Lung (tissue), 12 donors: Measurements from ENCODE around the gene CEP43. TPM values are rescaled to one million over a fixed set of nuclear protein-coding genes. Genes with fewer than 3 reads are reported as not detected.
A peak's percentile ranks its signal among the peaks of the same experiment; 100 is the strongest.

Experiments
- ATAC-seq: fragments of 200-7000 bp; cut with Tn5 transposase; one replicate; pipeline ENCODE4 v1.9.1; 2020; ENCODE audit warnings: moderate number of reproducible peaks; ENCODE audit not compliant: insufficient read depth, low FRiP score
- DNase-seq, 3 donors: peaks; one replicate each; pipeline ENCODE4 v3.0.0-alpha.2; 2013 to 2017
- H3K27ac ChIP-seq, 2 donors: one replicate each; pipeline ENCODE4 v1.5.1; 2013; ENCODE audit warnings: mild to moderate bottlenecking in 2 of 2, moderate library complexity in 2 of 2, control low read depth in 1 of 2, inconsistent platforms in 1 of 2, low read depth in 1 of 2, low read length in 1 of 2
- H3K27me3 ChIP-seq, 3 donors: one replicate each; pipeline ENCODE4 v1.5.1; 2013; ENCODE audit warnings: low read length in 2 of 3; ENCODE audit not compliant: control insufficient read depth in 3 of 3, insufficient read depth in 3 of 3
- H3K36me3 ChIP-seq, 4 donors: one replicate each; pipeline ENCODE4 v1.5.1; 2013; ENCODE audit warnings: low read length in 4 of 4, mild to moderate bottlenecking in 1 of 4, moderate library complexity in 1 of 4; ENCODE audit not compliant: control insufficient read depth in 4 of 4, insufficient read depth in 4 of 4
- H3K4me1 ChIP-seq, 5 donors: one replicate each; pipeline ENCODE4 v1.5.1; 2013; ENCODE audit warnings: low read length in 5 of 5, mild to moderate bottlenecking in 2 of 5, moderate library complexity in 1 of 5; ENCODE audit not compliant: control insufficient read depth in 5 of 5, insufficient read depth in 5 of 5
- H3K4me3 ChIP-seq: one replicate; pipeline ENCODE4 v1.5.1; 2013; ENCODE audit warnings: mild to moderate bottlenecking, control low read depth, moderate library complexity
- H3K9ac ChIP-seq, 2 donors: one replicate each; pipeline ENCODE4 v1.5.1; 2013; ENCODE audit warnings: low read length in 2 of 2, control low read depth in 1 of 2; ENCODE audit not compliant: insufficient read depth in 1 of 2
- H3K9me3 ChIP-seq, 4 donors: one replicate each; pipeline ENCODE4 v1.5.1; 2013; ENCODE audit warnings: low read length in 3 of 4, mild to moderate bottlenecking in 1 of 4, moderate library complexity in 1 of 4; ENCODE audit not compliant: control insufficient read depth in 4 of 4, insufficient read depth in 3 of 4
- WGBS, 2 donors: extraction: QIAGEN DNeasy Blood & Tissue Kit; methylation state at CpG; one replicate each; pipeline ENCODE4 v1.1.7; 2013; 5-methylcytosine and 5-hydroxymethylcytosine counted together
- polyA plus RNA-seq, 2 donors: library from polyadenylated mRNA; stranded (reverse); fragments of 200-250 nt; gene quantifications; one replicate each; pipeline ENCODE4 v1.2.1, GENCODE V29; 2013
- total RNA-seq, 2 donors: library from RNA; depleted of rRNA in 1 of 2; stranded (reverse); fragments of >200 nt in 1 of 2; gene quantifications; one replicate each; pipeline ENCODE4 v1.2.1, GENCODE V29; 2014 to 2021
- TF ChIP-seq, protein P1 (sequence below): IDR thresholded peaks from 2 replicates; pipeline ENCODE4 v1.5.1; 2012; ENCODE audit warnings: mild to moderate bottlenecking; ENCODE audit errors: control extremely low read depth, extremely low read depth
- donor health status: control.
- donor health status: control.
- donor health status: Bipolar disorder and iron deficiency.
- donor health status: healthy.
- donor health status: DM: yes; HTN: yes; CAD: no.

The CEP43 gene
- total and polyA plus RNA-seq, 4 donors: 6.6 to 43.2 (median 10.3) TPM

GRCh38 chr6:166987930-166988329, 11.3 kb upstream of the CEP43 start:
- Histone ChIP-seq H3K9me3 (no peaks in the 10 kb centered on the region), H3K4me3 (no peak overlapping the region), H3K27ac (no peak overlapping the region), H3K4me1 (no peaks in the 10 kb centered on the region), H3K36me3 (no peaks in the 10 kb centered on the region), H3K9ac (no peak overlapping the region), H3K27me3 (no peaks in the 10 kb centered on the region)
- ATAC-seq: no peak
- TF ChIP-seq, protein P1, sequence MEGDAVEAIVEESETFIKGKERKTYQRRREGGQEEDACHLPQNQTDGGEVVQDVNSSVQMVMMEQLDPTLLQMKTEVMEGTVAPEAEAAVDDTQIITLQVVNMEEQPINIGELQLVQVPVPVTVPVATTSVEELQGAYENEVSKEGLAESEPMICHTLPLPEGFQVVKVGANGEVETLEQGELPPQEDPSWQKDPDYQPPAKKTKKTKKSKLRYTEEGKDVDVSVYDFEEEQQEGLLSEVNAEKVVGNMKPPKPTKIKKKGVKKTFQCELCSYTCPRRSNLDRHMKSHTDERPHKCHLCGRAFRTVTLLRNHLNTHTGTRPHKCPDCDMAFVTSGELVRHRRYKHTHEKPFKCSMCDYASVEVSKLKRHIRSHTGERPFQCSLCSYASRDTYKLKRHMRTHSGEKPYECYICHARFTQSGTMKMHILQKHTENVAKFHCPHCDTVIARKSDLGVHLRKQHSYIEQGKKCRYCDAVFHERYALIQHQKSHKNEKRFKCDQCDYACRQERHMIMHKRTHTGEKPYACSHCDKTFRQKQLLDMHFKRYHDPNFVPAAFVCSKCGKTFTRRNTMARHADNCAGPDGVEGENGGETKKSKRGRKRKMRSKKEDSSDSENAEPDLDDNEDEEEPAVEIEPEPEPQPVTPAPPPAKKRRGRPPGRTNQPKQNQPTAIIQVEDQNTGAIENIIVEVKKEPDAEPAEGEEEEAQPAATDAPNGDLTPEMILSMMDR: no peak
- DNase-seq: no peak
- WGBS, 2 donors: 86 to 87% methylated on average over 3 of the region's 3 CpGs

- DNase-seq (no peak), ATAC-seq (no peak)
- H3K27me3 ChIP-seq: no peaks in the 10 kb centered on the region
- WGBS, 2 donors: 86 to 87% methylated on average over 3 of the region's 3 CpGs
- no peaks in the 10 kb centered on the region for H3K36me3 ChIP-seq
- TF ChIP-seq, protein P1: no peak
- no peak overlapping the region for H3K4me3 ChIP-seq
- no peak overlapping the region for H3K27ac ChIP-seq
- no peaks in the 10 kb centered on the region for H3K4me1 ChIP-seq
- H3K9ac ChIP-seq: no peak overlapping the region
- no peaks in the 10 kb centered on the region for H3K9me3 ChIP-seq
Observed at GRCh38 chr6:166988674-166989201, 10.5 kb upstream of the CEP43 start.

DNA sequence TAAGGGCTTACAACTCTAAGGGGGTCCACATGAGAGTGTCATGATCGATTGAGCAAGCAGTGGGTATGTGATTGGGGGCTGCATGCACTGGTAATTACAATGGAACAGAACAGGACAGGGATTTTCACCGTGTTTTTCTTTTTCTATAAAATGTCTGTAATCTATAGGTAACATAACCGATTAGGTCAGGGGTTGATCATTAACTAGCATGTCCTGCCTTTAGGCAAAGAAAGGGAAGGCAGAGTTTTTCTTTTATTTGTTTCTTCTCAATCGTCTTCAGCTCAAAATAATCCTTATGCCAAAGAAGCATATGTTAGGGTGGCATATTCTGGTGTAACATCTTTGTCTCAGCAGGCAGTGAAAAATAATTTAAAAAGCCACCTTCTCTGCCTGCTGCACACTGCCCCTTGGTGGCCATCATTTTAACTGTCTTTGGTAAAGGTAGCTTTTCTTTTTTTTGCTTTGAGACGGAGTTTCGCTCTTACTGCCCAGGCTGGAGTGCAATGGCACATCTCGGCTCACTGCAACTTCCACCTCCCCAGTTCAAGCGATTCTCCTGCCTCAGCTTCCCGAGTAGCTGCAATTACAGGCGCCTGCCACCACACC, 9.7 kb upstream of the CEP43 start:
- Histone ChIP-seq H3K27ac (no peak overlapping the region), H3K4me1 (no peaks in the 10 kb centered on the region), H3K9ac (no peak overlapping the region), H3K36me3 (no peaks in the 10 kb centered on the region), H3K27me3 (no peaks in the 10 kb centered on the region), H3K4me3 (no peak overlapping the region), H3K9me3 (no peaks in the 10 kb centered on the region)
- ATAC-seq (no peak), DNase-seq (peak in 2 of 3 donors; percentile 13 to 39)
- TF ChIP-seq, protein P1: peak; percentile 64
- 57 to 59% methylated on average over 9 to 10 of the region's 10 CpGs for WGBS, 2 donors
